NCI-H1436 treated with DMSO at 0.1 percent for 48 hours (cell line): Measurements from ENCODE around the gene ZNF107.
A peak's percentile ranks its signal among the peaks of the same experiment; 100 is the strongest.

Experiments used
- DNase-seq: peaks from one replicate; lab custom pipeline; 2025; lab: John Stamatoyannopoulos, UW

Gene ZNF107

DNA sequence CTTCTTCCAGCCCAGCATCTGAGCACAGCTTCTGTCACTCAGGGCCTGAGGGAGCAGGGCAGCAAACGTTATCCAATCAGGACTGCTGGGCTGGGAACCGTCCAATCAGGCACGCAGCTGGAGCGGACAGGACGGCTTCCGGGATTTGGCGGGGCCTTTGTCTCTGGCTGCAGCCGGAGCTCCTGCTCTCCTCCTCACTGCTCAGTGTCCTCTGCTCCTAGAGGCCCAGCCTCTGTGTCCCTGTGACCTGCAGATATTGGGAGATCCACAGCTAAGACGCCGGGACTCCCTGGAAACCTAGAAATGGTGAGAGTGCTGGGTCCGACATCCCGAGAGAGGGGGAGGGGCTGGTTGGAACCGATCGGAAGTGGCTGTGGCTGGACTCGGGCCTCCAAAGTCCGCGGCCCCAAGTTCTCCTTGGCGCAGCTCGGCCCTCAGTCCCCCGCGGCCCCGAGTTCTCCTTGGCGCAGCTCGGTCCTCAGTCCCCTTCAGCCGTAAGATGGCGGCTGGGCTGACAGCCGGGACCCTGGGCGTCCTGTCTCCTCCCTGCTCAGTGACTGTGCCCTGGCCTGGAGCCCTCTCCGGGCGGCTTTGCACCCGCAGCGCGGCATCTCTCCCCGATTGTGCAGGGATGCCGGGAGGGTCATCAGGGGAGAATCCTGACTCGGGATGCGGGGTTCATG lies at the start of gene ZNF107:
Gene ZNF107, plus strand, starts transcription at position 154 of the 683 bp plus-strand sequence. Its CDS starts 150 bp downstream, at position 304.
- DNase-seq, result peak; percentile 83

DNA sequence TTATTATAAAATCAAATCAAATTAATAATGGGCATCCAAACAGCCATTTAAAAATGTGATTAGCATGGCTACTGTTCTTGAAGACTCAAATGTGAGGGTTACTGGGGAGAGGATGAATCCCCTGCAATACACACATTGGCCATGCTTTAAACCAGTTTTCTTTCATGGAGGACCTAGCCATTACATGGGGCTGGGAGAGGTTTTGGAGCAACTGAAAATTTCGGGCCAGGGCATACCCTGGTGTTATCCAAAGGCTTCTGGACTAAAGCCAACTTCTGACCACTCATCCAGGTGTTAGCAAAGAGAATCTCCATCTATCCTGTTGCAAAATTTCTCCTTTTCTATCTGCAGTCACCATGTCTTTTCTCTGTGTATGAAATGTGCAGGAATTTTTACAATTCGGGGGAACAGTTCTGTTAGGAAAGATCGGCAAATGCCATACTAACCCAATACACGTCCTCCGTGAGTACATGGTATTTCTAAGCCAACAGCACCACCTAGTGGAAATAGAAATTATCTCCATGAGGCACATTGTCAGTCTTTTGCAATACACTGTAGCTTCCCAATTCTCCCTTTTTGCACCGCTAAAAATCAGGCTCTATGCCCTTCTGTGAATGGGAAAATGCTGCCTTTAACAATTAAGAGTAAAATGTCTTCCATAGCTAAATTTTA lies 47.0 kb upstream of the ZNF107 start:
- no peak for DNase-seq

DNA sequence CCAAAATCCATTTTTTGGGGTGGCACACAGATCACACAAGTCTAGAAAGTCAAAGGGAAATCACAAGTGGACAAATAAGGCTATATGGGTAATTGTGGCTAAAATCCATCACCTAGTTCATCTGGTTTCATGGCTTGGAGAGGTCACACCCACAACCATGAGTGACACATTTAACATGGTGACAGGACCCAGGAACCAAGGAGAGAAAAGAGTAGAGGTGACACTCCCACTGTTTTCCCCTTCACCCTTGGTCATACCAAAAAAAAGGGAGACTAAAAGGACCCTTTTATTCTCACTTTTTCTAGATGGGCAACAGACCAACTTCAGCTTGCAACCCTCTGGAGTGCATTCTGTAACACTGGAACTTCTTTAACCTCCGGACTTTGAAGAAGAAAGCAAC lies 46.2 kb upstream of the ZNF107 start:
- DNase-seq, result no peak

DNA sequence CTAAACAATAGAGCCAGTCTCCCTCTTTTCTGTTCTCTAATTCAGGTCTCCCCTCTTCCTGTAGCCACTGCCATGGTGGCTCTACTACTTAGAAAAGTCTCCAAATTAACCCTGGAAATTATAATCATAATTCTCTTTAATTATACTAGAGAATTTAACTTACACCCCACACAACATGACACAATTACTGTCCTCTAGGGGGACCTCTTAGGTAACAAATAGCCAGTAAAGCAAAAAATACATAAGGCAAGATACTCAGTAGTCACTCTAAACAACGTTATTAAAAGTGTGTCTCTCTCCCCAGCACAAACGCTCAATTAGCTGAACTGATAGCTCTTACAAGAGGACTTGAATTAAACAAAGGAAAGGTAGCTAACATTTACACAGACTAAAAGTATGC lies 44.3 kb upstream of the ZNF107 start:
- no peak for DNase-seq

DNA sequence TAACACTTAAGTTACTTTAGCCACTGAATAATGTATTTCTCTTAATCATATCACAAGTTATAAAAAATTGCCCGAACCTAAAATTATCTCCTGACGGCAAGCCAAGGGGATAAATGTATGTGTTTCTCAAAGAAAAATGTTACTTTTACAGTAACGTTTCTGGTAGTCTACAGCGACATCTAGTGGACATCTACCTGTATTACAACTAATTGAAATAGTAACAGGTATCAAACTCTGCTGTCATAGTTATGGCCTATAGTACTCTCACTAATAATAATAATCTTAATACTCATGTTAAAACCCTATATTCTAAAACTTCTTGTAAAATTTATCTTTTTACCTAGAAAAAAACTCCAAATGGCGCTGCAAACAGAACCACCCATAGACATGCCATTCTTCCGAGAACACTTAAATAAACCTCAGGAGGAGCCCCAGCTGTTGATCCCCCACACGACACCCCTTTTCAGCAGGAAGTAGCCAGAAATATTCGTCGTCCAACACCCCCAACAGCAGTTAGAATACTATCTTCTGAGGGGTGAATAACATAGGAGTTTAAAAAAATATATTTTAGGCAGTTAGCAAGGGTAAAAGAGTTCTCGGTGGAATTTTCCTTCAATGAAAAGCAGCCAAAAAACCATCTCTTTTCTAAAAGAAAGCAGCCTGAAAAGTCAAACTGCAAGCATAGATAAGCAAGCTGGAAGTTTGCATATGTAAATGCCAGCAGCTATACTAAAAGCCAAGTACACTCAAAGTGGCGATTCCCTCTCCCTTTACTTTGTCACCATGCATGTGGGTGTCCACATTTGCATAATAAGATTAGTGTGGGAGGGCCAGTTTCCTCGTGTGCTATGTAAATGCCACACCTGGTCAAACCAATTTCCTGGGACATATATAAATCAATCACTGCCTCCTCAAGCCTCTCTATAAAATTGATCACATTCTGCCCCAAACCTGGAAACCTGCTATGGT lies 40.5 kb upstream of the ZNF107 start:
- DNase-seq, result no peak

DNA sequence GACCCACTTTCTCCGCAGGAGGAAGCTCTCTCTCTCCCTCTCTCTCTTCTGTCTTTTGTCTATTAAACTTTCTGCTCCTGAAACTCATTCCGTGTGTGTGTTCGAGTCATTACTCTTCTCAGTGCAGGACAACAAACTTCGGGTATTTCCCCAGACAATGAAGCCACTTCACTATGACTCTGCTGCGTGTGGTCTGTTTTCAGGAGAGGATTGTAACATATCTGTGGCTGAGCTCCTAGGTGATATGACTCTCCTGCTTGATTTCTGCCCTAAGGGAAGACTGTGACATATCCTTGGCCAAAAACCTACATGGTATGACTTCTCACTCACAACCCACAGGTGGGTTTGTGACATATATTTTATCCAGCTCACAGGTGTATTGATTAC lies 39.9 kb upstream of the ZNF107 start:
- DNase-seq, result no peak

DNA sequence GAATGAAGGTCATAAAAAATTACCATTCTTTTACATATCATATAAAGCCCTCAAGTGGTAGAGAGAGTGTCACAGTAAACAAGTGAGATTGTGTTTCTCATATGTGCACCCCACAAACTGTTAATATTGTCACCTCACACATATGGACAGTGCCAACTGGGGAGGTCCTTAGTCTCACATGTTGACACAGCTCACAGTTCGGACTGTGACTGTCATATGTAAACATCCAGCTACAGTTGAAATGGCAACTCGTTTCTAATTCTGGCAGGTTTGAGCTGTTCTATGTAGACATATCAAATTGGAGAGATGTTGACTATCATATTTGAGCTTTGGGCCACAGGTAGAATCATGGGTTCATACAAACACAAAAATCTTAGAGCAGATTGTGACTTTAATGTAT lies 39.4 kb upstream of the ZNF107 start:
- no peak for DNase-seq

DNA sequence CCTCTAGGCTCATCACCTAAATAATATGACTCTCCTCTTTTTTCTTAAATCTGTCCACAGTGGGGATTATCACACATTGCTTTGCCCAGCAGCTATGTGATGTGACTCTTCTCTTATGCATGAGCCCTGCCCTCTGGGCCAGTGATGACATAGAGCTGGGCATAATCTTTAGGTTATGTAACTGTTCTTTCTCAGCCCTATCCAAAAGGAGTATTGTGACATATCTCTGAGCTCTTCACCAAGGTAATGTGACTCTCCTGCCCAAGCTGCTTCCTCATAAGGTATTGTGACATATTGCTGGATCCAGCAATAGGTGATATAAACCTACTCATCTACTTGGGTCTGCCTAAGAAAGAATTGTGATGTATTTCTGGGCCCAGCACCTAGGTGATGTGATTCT lies 37.7 kb upstream of the ZNF107 start:
- DNase-seq, result no peak

DNA sequence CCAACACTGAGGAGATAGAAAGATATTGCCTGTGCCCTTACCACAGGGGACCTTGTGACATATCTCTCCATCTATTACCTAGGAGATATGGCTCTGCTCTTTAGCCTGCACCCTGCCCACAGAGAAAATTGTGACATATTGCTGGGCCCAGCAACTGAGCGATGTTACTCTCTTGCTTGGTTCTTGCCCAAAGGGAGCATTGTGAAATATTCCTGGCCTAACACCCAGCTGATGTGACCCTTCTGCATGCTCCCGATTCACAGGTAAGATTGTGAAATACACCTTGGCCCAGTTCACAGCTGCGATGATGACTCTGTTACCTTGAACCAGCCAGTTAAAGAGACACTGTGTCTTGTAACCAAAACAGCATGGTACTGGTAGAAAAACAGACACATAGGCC lies 37.2 kb upstream of the ZNF107 start:
- DNase-seq, result no peak

DNA sequence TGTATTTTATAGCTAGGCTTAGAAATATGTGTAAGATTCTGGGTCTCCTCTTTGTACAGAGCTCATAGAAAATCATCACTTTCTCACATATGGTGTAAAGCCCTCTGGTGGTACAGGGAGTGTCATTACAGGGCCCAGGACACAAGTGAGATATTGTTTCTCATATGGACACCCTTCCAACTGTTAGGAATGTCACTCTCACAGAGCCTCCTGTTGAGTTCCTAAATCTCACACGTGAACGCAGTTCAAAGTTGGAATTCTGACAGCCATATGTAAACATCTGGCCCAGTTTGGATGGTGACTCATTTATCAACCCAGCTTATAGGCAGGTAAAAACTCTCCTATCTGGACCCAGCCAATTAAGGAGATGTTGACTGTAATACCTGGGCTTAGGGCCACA lies 35.4 kb upstream of the ZNF107 start:
- DNase-seq, result no peak

DNA sequence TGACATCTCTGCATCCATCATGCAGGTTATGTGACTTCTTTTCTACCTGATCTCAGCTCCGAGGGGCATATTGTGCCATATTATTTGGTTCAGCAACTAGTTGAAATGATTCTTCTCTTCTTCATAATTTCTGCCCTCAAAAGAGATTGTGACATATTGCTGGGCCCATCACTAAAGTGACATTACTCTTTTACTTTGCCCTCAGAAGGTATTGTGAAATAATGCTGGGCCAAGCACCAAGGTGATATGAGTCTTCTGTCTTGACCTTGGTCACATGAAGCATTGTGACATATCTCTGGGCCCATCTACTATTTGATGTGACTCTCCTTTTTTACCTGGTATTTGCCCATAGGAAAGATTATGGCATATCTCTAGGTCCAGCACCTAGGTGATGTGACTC lies 33.9 kb upstream of the ZNF107 start:
- DNase-seq, result no peak

DNA sequence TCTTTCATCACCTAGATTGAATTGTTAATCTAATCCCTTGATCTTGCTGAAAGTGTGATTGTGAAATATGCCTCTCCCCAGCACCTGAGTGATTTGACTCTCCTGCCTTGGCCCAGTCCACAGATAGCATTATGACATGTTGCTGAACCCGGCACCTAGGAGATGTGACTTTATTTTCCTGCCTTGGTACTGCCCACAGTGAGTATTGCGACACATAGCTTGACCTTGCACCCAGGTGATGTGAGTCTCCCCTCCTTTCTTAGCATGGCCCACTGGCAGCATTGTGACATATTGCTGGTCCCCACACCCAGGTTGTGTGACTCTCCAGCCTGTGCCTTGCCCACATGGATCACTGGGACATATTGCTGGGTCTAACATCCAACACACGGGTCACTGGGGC lies 32.5 kb upstream of the ZNF107 start:
- no peak for DNase-seq

DNA sequence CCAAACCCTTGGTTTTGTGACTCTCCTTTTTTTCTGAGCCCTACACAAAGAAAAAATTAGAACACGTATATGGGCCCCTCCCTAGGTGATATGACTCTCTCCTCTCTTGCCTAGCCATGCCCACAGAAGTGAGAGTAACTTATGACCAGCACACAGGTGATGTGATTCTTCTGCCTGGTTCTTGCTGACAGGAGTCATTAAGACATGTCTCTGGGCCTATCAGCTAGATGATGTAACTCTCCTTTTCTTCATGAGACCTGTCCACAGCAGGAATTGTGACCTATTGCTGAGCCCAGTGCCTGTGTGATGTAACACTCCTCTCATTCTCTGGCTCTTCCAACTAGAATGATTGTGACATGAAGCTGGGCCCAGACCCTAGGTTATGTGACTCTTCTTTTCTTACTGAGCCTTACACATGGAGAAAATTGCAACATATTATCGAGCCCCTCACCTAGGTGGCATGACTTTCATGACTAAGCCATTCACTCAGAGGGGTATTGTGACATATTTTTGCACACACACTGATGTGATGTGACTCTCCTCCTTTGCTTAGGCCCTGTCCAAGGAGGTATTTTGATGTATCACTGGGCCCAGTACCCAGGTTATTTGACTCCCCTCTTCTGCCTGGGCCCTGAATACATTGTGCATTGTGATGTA lies 31.4 kb upstream of the ZNF107 start:
- DNase-seq, result no peak

DNA sequence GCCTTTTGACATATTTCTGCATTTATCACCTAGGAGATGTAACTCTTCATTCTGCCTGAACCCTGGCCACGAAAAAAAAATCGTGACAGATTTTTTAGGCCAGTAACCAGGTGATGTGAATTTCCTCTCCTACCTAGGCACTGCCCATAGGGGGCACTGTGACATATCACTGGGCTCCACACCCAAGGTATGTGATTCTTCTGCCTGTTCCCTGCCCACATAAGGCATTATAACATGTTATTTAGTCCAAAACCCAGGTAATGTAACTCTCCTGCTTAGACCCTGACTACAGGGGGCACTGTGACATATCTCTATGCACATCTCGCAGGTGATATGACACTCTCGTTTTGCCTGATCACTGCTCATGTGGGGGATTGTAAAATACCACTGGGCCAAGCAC lies 29.5 kb upstream of the ZNF107 start:
- DNase-seq, result no peak

DNA sequence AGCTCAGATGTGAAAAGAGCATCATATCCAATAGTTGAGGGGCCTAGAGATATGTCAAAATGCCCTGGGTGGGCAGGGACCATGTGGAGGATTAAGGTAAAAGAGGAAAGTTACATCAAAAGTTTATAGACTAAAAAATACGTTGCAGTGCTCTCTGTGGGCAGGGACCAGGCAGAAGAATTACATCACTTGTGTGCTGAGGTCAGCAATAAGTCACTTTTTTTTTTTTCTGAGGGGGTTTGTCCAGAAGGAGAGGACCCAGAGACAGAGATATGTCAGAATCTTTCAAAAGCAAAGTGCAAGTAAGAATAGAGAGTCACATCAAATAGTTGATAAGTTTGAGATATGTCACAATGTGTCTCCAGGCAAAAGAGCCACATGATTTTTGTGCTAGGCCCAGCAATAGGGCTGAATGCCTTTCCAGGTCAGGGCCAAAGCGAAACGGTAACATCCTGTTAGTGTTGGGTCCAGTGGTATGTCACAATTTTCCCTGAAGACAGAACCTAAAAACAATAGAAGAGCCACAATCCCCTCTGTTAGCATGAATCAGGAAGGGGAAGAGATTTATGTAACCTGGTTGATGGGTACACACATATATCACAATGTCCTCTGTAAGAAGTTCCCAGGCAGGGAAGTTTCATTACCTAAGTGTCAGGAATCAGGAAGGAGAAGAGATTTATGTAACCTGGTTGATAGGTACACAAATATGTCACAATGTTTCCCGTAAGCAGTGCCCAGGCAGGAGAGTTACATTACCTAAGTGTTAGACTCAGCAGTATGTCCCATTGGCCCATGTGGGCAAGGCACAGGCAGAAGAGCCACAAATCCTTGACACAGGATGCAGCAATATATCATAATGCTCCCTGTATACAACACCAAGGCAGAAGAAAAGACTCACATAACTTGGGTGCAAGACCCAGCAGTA lies 28.1 kb upstream of the ZNF107 start:
- DNase-seq, result no peak

DNA sequence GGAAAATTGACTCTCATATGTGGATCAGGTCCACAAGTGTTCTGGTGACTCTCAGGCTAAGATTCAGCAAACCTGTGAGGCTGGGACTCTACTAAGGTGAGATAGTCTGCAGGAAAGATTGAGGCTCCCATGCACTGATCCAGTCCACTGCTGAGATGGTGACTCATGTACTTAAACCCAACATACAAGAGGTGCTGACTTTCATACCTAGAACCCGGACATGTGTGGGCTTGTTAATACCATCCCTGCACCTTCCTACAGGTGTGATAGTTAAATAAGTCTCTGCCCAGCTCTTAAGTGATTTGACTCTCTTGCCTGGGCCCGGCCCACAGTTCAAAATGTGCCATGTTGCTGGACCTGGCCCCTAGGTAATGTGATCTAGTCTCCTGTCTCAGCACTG lies 27.1 kb upstream of the ZNF107 start:
- no peak for DNase-seq

DNA sequence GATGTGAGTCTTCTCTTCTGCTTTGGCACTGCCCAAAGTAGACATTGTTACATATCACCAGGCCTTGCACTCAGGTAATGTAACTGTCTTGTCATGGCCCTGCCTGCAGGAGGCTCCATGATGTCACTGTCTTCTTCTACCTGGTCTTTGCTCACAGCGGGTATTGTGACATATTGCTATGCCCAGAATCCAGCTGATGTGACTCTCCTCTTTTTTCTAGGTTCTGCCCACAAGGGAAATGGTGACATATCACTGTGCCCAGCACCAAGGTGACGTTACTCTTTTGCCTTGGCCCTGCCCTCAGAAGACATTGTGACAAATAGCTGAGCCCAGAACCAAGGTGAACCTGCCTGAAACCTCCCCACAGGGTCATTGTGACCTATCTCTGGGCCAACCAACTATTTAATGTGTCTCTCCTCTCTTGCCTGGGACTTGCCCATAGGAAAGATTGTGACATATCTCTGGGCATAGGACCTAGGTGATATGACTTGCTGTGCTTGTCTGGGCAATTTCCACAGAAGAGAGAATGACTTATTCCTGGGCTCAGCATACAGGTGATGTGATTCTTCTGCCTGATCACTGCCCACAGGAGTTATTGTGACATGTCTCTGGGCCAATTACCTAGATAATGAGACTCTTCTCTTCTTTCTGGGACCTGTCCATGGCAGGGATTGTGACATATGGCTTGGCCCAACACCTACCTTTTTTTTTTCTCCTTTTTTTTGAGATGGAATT lies 26.5 kb upstream of the ZNF107 start:
- DNase-seq, result no peak

DNA sequence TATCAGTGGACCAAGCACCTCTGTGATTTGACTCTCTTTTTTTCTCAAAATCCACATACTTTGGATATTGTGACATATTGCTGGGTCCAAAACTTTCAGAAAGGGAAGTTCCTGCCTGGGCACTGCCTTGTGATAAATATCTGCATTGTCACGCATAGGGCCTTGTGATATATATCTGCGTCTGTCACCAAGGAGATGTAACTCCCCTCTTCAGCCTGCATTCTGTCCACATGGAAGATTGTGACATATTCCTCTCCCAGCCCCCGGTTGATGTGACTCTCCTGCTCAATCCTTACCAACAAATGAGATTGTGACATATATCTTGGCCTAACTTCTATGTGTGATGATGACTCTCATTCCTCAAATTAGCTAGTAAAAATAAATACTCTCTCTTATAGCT lies 25.4 kb upstream of the ZNF107 start:
- DNase-seq, result no peak

DNA sequence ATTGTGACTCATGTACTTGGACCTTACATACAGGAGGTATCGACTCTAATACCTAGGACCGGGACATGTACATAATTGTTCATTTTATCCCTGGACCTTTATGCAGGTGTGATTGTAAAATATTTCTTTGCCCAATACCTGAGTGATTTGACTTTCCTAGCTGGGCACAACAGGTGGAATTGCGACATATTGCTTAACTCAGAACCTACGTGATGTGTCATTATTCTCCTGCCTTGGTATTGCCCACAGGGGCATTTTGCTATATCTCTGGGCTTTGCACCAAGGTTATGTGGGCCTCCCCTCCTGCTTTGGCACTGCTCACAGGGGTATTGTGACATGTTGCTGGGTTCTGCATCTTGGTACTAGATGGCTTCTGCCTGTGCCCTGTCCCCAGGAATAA lies 23.9 kb upstream of the ZNF107 start:
- DNase-seq, result no peak

DNA sequence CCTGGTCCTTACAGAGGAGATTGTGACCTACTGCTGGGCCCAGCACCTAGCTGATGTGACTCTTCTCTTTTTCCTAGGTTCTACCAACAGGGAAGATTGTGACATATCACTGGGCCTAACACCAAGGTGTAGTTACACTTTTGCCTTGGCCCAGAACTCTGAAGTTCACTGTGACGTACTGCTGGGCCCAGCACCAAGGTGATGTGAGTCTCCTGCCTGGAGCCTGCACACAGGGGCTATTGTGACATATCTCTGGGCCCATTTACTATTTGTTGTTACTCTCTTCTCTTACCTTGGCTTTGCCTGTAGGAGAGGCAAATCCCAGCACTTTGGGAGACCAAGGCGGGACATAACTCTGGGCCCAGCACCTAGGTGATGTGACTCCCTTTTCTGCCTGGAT lies 23.1 kb upstream of the ZNF107 start:
- DNase-seq, result no peak

DNA sequence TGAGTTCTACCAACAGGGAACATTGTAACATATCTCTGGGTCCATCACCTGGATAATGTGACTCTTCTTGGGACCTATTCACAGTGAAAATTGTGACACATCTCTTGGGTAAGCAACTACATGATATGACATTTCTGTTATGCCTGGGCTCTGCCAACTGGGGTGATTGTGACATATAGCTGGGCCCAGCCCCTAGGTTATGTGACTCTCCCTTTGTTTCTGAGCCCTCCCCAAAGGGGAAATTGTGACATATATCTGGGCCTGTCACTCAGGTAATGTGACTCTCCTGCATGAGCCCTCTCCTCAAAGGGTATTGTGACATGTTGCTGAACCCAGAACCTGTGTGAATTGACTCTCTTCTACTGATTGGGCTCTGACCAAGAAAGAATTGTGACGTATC lies 22.4 kb upstream of the ZNF107 start:
- DNase-seq, result no peak
